HG02870 (cell line): ENCODE results near the gene DLX6.

Source experiments
- ATAC-seq: cut with Tn5 transposase; IDR thresholded peaks from one replicate; pipeline ENCODE4 v1.9.1; 2021; ENCODE audit warnings: mild to moderate bottlenecking, moderate library complexity; ENCODE audit not compliant: unreplicated experiment

The DLX6 gene

DNA sequence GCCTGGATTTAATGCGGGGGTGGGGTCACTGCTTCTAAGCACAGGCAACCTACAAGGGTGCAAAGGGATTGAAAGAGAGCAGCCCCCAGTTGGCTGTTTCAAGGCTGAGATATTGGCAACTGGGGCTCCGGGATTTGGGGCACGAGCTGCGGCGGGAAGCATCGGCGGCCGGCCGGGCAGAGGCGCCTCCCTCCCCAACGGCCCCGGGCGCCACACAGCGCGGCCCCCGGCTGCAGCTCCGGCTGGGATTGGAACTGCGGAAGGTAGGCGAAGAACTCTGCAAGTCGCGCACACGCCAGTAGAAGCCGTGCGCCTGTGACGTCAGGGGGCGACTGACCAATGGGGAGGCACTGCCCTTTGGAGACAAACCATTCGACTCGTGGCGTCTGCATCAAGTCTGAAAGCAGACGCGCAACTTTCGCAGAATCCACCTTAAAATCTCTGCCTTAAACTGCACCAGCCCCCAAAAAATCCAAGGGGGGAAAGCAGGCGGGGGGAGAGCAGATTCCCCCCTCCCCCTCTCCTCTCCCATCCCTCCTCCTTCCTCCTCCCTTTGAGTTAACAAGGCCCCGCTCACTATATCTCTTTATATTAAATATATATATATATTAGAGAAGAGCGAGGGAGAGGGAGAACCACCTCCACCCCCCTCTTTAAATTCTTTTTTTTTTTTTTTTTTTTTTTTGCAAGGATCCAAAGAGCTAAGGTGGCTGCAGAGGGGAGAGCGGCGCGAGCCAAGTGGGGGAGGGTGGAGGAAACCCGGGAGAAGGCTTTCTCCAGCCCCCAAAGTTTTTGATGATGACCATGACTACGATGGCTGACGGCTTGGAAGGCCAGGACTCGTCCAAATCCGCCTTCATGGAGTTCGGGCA, at the start of gene DLX6:
Gene DLX6, plus strand, starts transcription at position 371 of the 872 bp plus-strand sequence. Its CDS starts 425 bp downstream, at position 796.
- no peak for ATAC-seq

DNA sequence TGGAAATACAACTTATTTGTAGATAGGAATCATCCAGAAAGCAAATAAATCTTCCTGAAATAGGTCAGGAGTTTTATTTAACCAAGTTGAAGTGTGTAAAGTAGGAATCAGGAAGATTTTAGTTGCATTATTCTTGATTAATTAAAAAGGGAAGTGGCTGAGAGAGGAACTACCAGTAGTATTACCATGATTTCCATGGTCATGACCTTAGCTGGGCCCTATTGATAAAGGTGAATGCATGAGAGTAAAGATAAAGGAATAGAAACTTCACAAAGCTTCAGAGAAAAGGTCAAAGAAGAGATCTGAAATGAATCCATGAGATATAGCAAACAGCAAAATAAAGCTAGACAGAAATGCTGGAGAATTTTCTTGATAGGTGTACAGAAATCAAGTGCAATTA, 46.2 kb upstream of the DLX6 start:
- no peak for ATAC-seq

DNA sequence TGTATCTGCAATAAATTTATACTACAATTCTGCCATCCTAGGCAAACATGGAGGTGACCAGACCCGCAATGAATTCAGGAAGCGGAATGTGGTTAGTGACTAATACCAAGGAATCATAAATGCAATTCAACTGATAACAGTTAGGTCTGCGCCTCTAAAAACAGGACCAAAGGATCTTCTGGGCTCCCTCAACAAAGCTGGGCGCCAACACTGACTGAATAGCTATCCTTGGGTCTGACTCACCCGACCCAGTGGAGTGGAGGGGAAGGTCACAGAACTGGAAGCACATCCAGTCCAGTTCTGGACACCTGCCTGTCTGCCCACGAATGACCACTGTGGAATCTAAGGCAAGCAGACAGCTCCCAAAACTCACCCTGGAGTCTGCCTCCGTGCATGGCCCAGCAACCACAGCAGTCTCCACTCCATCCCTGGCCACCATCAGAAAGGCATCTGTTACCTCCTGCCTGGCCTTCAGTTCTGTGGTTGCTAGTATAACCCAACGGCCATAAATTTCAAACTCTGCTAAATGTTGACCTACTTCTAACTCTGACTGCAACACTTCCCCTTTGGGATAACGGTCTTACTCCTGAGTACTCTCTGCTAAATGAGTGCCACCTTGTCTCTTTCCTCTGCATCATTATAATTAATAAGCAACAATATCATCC, 43.0 kb upstream of the DLX6 start:
- no peak for ATAC-seq

DNA sequence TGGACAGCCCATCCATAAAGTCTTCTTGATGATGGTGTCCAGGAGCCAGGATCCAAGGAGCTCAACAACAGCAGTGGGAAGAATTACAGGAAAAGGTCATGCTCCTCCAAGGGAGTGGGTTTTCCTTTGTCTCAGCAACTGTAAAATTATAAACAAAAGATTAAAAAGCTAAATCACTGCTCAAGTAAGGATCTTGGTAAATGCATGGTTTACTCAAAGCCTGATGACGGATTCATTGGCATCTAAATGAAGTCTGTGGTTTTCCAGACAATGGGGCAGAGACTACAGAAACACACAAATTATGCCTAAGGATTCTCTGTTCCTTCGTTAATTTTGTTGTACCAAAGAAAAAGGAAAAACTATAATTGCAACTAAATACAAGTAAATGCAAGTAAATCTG, 36.4 kb upstream of the DLX6 start:
- no peak for ATAC-seq

DNA sequence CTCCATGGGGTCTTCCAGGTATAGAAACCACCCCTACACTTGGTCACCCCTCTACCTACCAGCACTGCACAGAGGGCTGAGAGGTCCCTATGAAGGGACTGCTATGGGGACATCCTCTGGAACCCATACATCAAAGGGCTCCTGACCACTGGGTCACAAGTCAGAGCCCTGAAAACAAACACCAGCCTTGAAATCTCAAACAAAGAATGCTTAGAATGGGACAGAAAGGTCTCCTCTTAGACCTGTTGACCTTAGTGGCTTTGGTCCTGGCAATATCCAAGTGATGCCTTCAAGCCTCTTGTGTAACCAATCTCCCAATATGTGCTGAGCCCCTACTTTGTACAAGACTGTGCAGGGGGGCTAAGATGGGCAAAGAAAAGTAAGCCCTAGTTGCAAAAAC, 34.6 kb upstream of the DLX6 start:
- ATAC-seq, result no peak

DNA sequence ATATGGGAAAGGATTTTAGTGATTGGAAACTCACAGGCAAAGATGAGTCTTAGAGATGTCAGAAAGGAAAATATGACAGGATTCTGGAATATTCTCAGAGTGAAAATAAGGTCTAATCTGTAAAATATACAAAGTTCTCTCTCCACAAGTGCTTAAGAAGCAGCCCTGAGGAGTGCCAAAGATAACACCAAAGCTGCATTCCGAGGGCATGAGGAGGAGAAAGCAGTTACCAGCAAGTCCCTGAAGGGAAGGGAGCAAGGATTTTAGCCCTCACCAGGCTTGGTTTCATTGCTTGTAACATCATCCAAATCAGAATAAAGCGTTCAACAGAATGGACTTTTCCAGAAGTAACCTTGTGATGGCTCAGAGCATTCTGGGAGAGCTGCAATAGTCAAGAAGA, 31.4 kb upstream of the DLX6 start:
- no peak for ATAC-seq

DNA sequence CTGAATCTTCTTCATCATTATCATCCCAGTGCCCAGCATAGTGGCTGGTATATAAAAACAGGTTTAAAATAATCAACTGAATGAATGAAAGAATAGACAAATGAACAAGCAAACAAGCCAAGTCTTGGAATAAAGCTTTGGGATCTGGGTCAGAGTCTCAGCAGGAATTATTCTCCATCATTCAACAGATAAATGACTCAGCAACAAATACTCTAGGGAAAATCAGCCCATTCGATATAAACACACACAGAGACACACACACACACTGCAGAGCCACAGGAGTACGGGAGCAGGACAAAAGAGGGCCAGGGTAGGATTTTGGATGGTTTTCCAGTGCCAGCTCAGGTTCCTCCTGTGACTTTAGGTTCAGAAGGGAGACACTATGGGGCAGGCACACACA, 29.2 kb upstream of the DLX6 start:
- ATAC-seq, result no peak

DNA sequence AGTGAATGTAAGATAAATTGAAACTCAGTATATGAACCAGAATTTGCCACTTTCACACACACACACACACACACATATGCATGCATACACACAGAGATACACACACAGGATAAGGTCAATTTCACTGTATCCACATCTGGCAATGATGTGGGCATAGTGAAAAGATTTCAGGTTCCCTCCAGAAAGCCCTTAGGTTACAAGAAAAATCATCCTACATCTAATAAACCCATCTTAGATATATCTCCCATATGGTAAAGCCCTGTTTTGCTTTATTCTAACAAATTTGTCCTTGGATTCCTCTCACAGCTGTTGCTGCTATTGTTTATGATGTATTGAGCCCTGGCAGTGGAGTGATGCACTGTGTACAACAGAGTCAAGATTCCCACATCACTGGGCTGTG, 27.9 kb upstream of the DLX6 start:
- ATAC-seq, result no peak

DNA sequence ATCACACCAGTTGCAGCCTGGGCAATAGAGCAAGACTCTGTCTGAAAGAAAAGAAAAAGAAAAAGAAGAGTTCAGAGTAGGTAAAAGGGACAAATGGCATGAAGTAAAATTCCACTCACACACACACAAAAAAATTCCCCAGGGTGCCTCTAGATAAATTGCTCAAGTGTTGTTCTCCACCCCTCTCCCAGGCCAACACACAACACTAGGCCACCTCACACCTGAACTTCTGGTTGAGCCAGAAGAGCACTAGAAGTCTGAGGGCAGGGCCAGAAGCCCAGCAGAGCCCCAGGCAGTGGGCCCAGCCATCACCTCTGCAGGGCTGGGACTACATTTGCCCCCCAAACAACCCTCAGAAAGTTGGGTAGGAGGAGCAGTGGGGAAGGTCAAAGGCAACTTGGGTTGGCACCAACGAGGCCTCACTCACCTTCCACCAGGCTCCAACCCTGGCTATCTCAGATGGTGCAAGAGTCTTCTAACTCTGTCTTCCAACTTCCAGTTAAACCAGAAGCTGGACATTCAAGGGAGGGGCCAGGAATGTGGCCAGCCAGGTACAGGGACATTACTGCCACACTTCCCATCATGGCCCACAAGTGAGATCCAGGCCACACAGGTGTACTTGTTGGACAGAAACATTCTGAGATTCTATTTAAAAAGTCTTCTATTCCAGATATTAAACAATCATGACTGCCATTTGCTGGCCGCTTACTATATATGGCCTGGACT, 25.6 kb upstream of the DLX6 start:
- no peak for ATAC-seq

DNA sequence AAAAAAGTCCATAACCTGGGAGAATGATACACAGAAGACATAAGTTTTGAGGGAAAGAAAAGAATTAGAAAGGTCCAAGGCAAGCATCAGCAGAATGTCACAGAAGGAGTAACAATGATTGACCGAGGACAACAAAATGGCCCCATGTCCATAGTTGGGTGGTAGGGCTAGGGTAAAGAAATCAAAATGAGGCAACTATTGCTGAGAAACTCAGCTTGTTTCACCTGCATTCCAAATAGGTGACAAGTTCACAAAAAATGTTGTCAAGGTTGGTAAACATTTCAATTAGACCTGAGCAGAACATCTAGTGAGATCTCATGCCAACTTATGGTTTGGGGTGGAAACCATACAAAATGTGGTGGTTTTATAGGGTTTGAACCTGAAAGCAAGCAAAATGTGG, 22.8 kb upstream of the DLX6 start:
- ATAC-seq, result no peak

DNA sequence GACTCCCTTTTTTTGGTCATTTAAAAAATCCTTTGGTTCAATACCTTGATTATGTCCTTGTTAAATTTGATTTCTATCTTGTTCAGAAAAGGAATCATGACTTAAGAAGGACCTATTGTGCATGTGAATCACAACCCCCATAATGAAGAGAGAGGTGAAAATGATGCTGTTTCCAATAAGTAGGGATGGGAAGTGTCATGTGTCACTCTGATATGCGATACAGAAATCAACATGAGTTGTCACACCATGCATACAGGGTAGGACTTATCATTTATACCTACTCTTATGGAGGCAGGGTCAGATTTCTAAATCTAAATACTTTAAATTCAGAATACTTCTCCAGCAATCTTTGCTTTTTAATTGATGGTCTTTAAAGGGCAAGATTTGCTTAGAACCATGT, 19.4 kb upstream of the DLX6 start:
- no peak for ATAC-seq

DNA sequence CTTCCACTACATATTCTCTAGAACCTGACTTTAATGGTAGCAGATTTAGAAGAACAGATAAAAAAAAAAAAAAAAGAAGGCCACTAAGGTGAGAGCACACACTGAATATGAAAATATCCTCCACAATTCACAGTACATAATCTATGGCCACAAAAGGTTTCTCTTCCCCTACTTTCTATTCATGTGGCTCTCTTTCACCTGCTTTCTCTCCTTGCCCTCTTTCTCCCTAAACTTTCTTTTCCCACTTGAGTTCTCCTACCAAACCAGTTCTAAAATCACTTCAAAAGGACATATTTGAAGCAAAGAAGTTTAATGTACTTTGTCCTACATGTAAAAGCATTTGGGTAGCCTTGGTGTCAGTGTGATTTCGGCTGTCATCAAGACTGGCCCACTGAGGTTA, 18.5 kb upstream of the DLX6 start:
- no peak for ATAC-seq

DNA sequence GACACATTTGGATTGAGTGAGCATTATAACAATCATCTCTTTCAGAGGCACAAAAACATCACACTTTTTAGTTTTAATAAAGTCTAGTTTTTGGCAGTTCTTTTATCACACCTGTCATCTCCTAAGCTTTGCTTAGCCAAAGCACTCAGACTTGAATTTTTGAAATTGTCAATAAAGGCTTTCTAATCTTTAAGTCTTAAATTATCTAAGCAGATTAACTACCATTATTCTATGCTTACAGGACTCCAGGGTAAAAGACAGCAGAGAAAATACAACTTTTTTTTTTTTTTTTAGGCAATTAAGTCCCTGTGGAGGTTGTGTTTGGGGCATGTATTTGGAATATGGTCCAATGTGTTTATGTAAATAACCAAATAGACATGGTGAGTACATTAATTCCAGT, 17.6 kb upstream of the DLX6 start:
- no peak for ATAC-seq

DNA sequence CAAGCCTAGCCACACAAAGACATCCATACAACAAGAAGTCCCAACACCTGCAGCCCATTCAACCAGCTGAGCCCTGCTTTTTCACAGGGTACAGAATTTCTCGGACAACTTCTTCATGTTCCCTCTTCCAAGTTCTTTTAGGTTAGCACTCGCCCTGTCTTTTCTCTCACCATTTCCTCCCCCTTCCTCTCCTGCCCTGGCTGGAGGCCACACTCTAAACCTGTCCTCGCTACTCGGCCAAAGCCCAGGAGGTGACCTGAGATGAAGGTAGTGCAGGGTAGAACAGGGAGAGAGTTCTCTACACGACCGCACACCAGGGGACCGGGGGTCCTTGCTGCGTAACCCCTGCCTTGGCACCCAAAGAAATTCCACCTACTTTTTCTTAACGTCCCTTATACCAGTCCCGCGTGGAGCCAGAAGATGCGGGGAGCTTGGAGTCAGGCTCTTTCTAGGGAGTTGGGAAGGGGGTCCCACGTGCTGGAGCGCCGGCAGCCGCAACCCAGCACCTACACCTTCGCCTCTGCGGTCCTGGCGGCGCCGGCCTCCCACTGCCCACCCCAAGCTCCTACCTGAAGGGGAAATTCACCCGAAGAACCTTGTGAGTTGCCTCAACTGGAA, 16.0 kb upstream of the DLX6 start:
- no peak for ATAC-seq

DNA sequence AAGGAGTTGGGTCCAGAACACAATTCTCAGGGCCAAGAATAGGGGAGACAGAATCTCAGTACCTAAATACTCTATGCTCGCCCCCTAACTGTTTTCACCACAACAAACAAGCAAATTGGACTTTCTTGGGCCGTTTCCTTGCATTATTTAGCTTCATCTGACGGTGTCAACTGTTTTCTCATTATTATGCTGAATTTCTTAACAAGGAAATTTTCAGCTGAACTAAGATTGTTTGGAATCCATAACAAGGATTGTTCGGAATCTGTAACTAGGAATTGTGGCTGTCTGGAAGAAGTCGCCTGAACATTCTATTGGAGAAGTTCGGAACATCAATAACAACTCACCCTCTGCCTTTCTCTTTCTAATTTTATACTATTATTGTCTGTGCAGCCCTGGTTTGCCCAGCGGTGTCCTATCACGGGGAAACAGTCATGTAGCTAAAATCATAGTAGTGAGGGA, 15.5 kb upstream of the DLX6 start:
- no peak for ATAC-seq

DNA sequence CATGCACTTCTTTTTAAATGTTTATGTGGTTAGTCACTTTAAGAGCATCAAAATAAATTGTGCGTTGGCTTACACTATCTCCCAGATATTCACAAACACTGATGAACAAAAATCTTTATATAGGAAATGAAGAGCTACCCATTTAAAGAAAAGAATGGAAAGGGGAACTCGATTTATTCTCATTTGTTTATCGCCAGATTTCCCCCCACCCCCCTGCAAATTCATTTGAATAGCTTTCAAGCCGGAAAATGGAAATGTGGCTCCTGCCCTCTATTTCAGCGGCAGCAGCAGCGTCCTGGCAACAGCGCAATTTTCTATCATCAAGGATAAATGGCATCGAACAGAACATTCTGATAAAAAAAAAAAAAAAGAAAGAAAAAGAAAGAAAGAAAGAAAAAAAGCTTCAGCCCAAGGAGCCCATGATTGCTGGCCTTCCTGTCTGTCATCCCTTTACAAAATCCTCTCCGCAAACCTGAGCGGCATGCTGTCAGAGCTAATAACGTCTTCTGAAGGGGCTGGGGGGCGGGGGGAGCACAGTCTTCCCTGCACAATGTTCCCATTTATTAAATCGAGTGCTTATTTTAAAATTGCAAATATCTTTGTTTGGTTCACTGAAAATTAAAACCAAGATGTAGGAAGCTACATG, 13.7 kb upstream of the DLX6 start:
- ATAC-seq, result no peak

DNA sequence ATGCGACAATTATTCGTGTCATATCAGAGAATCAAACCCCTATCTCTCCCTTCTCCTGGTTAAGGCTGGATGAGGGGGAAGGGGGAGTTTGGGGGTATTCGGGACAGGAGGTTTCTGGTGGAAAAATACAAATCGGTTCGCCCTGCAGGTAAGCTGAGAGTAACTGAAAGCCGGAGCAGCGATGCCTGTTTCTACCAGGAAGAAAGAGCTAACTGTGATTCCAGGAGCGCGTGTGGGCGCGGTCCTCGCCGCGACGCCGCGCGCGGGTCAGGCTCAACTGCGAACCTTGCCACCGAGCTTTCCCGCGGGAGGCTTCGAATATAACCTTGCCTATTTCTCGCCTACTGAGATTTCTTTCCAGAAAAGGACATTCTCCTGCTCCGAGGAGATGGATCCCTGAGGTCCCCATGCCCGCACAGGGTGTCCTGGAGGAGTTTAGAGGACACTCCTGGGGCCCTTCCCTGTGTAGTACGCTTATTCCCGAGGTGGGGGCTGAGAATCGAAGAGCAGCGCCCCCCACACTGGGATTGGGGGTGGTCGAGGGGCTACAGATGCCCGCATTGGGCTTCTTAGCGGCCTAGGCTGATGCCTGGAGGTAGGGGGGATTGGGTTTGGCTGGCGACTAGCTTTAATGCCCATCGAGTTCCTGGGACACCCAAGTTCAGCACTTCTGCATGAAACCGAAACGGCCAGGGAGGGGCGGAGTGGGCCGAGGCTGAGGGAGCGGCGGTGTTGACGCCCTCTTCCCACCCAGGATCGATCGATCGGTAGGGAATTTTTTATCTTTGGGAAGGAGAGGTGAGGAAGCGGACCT, 13.0 kb upstream of the DLX6 start:
- ATAC-seq, result no peak

DNA sequence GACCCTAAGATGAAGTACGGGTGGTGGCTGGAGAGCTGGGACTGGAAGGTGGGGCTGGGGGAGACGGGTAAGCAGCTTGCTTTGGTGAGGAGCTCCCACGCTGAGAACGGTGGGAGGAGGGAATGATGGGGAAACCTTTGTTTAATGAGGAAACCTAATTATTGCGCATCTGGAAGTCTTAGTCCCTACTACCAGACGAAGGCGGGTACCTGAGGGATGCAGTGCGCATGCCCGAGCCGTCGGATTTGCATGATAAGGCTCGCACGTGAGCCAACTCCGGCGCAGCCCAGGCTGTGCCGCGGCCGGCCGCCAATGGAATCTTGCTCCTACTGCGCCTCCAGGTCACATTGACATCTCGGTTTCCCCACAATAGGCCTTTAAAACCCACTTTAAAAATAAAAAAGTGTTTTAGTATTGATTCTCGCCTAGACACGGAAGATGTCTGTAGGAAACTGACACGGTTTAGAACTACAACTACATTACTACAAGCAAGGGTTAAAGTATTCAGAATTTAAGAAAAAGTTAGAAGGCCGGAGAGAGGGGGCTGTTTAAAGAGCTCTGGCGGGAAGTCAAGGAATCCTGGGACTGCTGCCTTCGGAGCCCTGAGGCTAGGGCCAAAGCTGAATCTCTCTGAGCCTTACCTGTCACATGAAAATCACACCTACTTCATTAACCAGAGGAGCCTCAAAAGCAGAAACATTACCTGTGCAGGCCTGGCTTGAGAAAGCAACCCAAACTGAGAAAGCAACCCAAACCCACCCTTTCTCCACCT, 12.1 kb upstream of the DLX6 start:
- ATAC-seq, result no peak

DNA sequence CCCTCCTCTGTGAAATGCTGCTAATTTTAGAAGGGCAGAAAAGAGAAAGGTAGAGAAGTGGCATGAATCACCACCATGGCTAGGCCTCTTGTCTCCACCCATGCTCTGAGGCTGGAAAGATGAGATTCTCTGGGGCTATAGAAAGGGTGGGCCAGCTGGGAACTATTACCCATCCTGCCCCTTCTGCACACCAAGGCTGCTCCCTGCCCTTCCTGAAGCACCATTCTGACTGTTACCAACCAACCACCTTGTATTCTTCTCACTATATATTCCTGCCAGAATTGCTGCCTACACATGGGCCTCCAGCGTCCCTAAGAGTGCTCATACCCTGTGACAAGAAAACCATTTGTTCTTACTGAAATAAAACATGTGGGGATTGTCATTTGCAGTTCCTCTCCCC, 11.4 kb upstream of the DLX6 start:
- no peak for ATAC-seq
